NCI-H2196 treated with DMSO at 0.1 percent for 48 hours (cell line): ENCODE measurements around the gene ATP1A1.

Experiments used
- DNase-seq: peaks from one replicate; lab custom pipeline; 2025; ENCODE audit not compliant: unreplicated experiment; lab: John Stamatoyannopoulos, UW

The ATP1A1 gene

GRCh38 chr1:116389013-116389412 is 16.0 kb downstream of the ATP1A1 start:
- DNase-seq = no peak

- DNase-seq = no peak
Measured at GRCh38 chr1:116389686-116390085, 16.6 kb downstream of the ATP1A1 start.

- no peak for DNase-seq
Measured at GRCh38 chr1:116390195-116390594, 17.2 kb downstream of the ATP1A1 start.

- DNase-seq = no peak
Measured at GRCh38 chr1:116391185-116391584, 18.1 kb downstream of the ATP1A1 start.

GRCh38 chr1:116392717-116393404 is 19.8 kb downstream of the ATP1A1 start:
- no peak for DNase-seq

GRCh38 chr1:116393792-116394191 is 20.7 kb downstream of the ATP1A1 start:
- no peak for DNase-seq

- no peak for DNase-seq
Measured at GRCh38 chr1:116394270-116394669, 21.2 kb downstream of the ATP1A1 start.

- no peak for DNase-seq
Measured at GRCh38 chr1:116396769-116397168, 23.7 kb downstream of the ATP1A1 start.

GRCh38 chr1:116397728-116398127 is 24.7 kb downstream of the ATP1A1 start:
- no peak for DNase-seq

- no peak for DNase-seq
Measured at GRCh38 chr1:116400780-116401179, 27.7 kb downstream of the ATP1A1 start.

- DNase-seq = no peak
Measured at GRCh38 chr1:116401646-116402176, 28.7 kb downstream of the ATP1A1 start.

- DNase-seq = no peak
Measured at GRCh38 chr1:116402333-116402732, 29.3 kb downstream of the ATP1A1 start.

GRCh38 chr1:116403496-116404136 is 30.6 kb downstream of the ATP1A1 start:
- DNase-seq = no peak

GRCh38 chr1:116404699-116405098 is 31.7 kb downstream of the ATP1A1 start:
- no peak for DNase-seq

- DNase-seq = no peak
Measured at GRCh38 chr1:116405241-116406135, 32.4 kb downstream of the ATP1A1 start.

- no peak for DNase-seq
Measured at GRCh38 chr1:116407033-116407432, 34.0 kb downstream of the ATP1A1 start.

GRCh38 chr1:116408193-116408592 is 35.1 kb downstream of the ATP1A1 start:
- no peak for DNase-seq

GRCh38 chr1:116408803-116409720 is 36.0 kb downstream of the ATP1A1 start:
- DNase-seq = no peak

- no peak for DNase-seq
Measured at GRCh38 chr1:116409751-116410191, 36.7 kb downstream of the ATP1A1 start.

- no peak for DNase-seq
Measured at GRCh38 chr1:116411784-116412479, 38.9 kb downstream of the ATP1A1 start.
